ENCODE results near the gene AQP2.

GRCh38 chr12:49982246-49983087 lies 31.9 kb downstream of the AQP2 start:
- TF ChIP-seq POLR2AphosphoS5 (IDR thresholded peaks at IDR 0.05) (no peak), POLR2A (IDR thresholded peaks at IDR 0.05) (no peak), CTCF (IDR thresholded peaks at IDR 0.05) (no peak)
